GM12892 (cell line): ENCODE data around the gene CEP44.

Source experiments
- POLR2A ChIP-seq: IDR thresholded peaks from 2 replicates; pipeline ENCODE4 v1.6.1; 2011; ENCODE audit warnings: low read depth, low read length, control low read depth
- POLR2AphosphoS5 ChIP-seq: IDR thresholded peaks from 2 replicates; pipeline ENCODE4 v1.6.1; 2011; ENCODE audit warnings: low read depth, low read length, control low read depth
- TAF1 ChIP-seq: IDR thresholded peaks from 2 replicates; pipeline ENCODE4 v1.6.1; 2011; ENCODE audit warnings: low read depth, mild to moderate bottlenecking, control low read depth, low read length, borderline replicate concordance

GRCh38 chr4:174260099-174260498, 23.6 kb upstream of the CEP44 start:
- TF ChIP-seq POLR2A = no peak
- no peak for TF ChIP-seq POLR2AphosphoS5
- no peak for TF ChIP-seq TAF1
